ELR (cell line): ENCODE data around the gene PODXL.

Source experiments
- DNase-seq: peaks from one replicate; pipeline ENCODE4 v3.0.0-alpha.2; 2015; ENCODE audit warnings: low read depth

PODXL gene

GRCh38 chr7:131564640-131565039 lies 8.2 kb upstream of the PODXL start:
- DNase-seq, result no peak

GRCh38 chr7:131563918-131564317 lies 7.5 kb upstream of the PODXL start:
- no peak for DNase-seq

- DNase-seq, result peak; percentile 80
Measured at GRCh38 chr7:131562941-131563340, 6.5 kb upstream of the PODXL start.

- no peak for DNase-seq
Measured at GRCh38 chr7:131560061-131560460, 3.6 kb upstream of the PODXL start.

- DNase-seq, result peak; percentile 47
Measured at GRCh38 chr7:131557652-131558385, 1.4 kb upstream of the PODXL start.

- no peak for DNase-seq
Measured at GRCh38 chr7:131556909-131557651, 652 bp upstream of the PODXL start.

GRCh38 chr7:131555552-131556052 lies 826 bp downstream of the PODXL start:
- DNase-seq, result peak; percentile 27

- peak; percentile 13 for DNase-seq
Measured at GRCh38 chr7:131554880-131555516, 1.4 kb downstream of the PODXL start.

- no peak for DNase-seq
Measured at GRCh38 chr7:131553931-131554330, 2.5 kb downstream of the PODXL start.

GRCh38 chr7:131552053-131552452 lies 4.4 kb downstream of the PODXL start:
- no peak for DNase-seq

GRCh38 chr7:131550846-131551245 lies 5.6 kb downstream of the PODXL start:
- no peak for DNase-seq

- DNase-seq, result no peak
Measured at GRCh38 chr7:131548371-131548770, 8.1 kb downstream of the PODXL start.

GRCh38 chr7:131547589-131547988 lies 8.8 kb downstream of the PODXL start:
- no peak for DNase-seq

- DNase-seq, result peak; percentile 62
Measured at GRCh38 chr7:131546583-131547141, 9.8 kb downstream of the PODXL start.

GRCh38 chr7:131546126-131546525 lies 10.3 kb downstream of the PODXL start:
- DNase-seq, result peak; percentile 49

GRCh38 chr7:131544449-131545301 lies 11.8 kb downstream of the PODXL start:
- DNase-seq, result peak; percentile 65

- DNase-seq, result no peak
Measured at GRCh38 chr7:131544021-131544420, 12.4 kb downstream of the PODXL start.

GRCh38 chr7:131543298-131543697 lies 13.1 kb downstream of the PODXL start:
- no peak for DNase-seq

GRCh38 chr7:131540491-131541162 lies 15.8 kb downstream of the PODXL start:
- DNase-seq, result no peak

- DNase-seq, result no peak
Measured at GRCh38 chr7:131538813-131539179, 17.6 kb downstream of the PODXL start.
